Type B pancreatic cell (in vitro differentiated cells): ENCODE data around the gene MAB21L4. TPM values are rescaled to one million over a fixed set of nuclear protein-coding genes. Genes with fewer than 3 reads are reported as not detected.

Experiments used
- DNase-seq: peaks from one replicate; pipeline ENCODE4 v3.0.0; 2021; ENCODE audit warnings: mixed read lengths; ENCODE audit not compliant: unreplicated experiment; ENCODE audit errors: extremely low spot score
- H3K27ac Mint-ChIP-seq: 2 replicates; pipeline ENCODE4 v1.8.0; 2021; ENCODE audit warnings: mild to moderate bottlenecking, mixed read lengths
- H3K27me3 Mint-ChIP-seq: 2 replicates; pipeline ENCODE4 v1.8.0; 2021; ENCODE audit warnings: mixed read lengths
- H3K36me3 Mint-ChIP-seq: 2 replicates; pipeline ENCODE4 v1.8.0; 2021; ENCODE audit warnings: mixed read lengths
- H3K4me1 Mint-ChIP-seq: one replicate; pipeline ENCODE4 v1.8.0; 2021; ENCODE audit warnings: mixed read lengths; ENCODE audit not compliant: unreplicated experiment
- H3K4me3 Mint-ChIP-seq: 2 replicates; pipeline ENCODE4 v1.8.0; 2021; ENCODE audit warnings: mild to moderate bottlenecking, mixed read lengths
- H3K9me3 Mint-ChIP-seq: 2 replicates; pipeline ENCODE4 v1.8.0; 2021; ENCODE audit warnings: mixed read lengths
- total RNA-seq: library from RNA; stranded (reverse); gene quantifications from 2 replicates; pipeline ENCODE4 v1.2.1, GENCODE V29; 2021; ENCODE audit warnings: low replicate concordance
- TF ChIP-seq, protein P1 (sequence below): fragments of 200-600 bp; sonication (generic); conservative IDR thresholded peaks from 2 replicates; pipeline ENCODE4 v1.5.0; 2021; ENCODE audit warnings: antibody characterized with exemption, mild to moderate bottlenecking

The MAB21L4 gene
- total RNA-seq, 1 donor from 2014 or later, result 62.0 TPM

DNA sequence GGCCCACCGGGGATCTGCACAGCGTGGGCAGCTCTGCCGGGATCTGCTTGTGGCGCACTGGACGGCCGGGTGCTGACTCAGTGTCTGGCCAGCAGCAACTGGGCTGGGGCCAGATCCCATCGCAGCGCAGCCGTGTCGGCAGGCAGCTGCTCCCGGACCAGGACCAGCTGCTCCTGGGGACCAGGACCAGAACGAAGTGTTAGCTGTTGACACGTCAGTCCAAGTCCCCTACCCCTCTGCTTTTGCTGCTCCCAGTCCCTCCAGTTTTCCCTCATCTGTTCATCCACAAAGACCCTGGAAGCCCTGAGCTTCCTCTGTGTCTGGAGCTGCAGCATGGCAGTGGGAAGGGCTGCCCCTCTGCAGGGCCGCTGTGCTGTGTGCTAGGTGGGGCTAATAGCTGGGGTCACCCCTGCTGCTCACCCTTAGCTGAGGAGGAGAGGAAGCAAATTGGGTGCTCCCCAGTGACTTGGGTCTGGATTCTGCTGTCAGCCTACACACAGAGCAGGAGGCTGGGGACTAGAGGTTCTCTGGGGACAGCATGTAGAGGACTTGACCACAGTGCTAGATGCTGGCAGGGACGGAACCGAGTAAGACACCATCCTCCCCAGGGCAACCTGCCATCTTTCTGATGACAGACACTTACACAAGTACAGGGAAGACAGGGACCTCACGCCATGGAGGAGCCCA is 59.0 kb downstream of the MAB21L4 start:
- TF ChIP-seq, protein P1, sequence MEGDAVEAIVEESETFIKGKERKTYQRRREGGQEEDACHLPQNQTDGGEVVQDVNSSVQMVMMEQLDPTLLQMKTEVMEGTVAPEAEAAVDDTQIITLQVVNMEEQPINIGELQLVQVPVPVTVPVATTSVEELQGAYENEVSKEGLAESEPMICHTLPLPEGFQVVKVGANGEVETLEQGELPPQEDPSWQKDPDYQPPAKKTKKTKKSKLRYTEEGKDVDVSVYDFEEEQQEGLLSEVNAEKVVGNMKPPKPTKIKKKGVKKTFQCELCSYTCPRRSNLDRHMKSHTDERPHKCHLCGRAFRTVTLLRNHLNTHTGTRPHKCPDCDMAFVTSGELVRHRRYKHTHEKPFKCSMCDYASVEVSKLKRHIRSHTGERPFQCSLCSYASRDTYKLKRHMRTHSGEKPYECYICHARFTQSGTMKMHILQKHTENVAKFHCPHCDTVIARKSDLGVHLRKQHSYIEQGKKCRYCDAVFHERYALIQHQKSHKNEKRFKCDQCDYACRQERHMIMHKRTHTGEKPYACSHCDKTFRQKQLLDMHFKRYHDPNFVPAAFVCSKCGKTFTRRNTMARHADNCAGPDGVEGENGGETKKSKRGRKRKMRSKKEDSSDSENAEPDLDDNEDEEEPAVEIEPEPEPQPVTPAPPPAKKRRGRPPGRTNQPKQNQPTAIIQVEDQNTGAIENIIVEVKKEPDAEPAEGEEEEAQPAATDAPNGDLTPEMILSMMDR, result no peak
- H3K36me3 Mint-ChIP-seq, result no peaks in the 10 kb centered on the region
- H3K9me3 Mint-ChIP-seq, result no peaks in the 10 kb centered on the region
- H3K4me1 Mint-ChIP-seq, result no peaks in the 10 kb centered on the region
- DNase-seq, result no peak
- H3K27me3 Mint-ChIP-seq, result peaks cover 23% of the 10 kb centered on the region
- no peak overlapping the region for H3K4me3 Mint-ChIP-seq
- H3K27ac Mint-ChIP-seq, result no peak overlapping the region

Other genes starting within 250 kb of the MAB21L4 start
- gene AQP12B, start 213.3 kb downstream of the MAB21L4 start, total RNA-seq, result 0.10 and 0.43 TPM in 2 replicates
- gene AQP12A, start 204.3 kb downstream of the MAB21L4 start, total RNA-seq, result 0.97 TPM in 1 of 2 replicates, not detected in the other
- 78.4 and 112 TPM in 2 replicates for gene KIF1A, start 75.9 kb downstream of the MAB21L4 start, total RNA-seq
- gene AGXT, start 27.3 kb downstream of the MAB21L4 start, total RNA-seq, result 0.51 and 1.00 TPM in 2 replicates
- gene CROCC2, start 10.2 kb upstream of the MAB21L4 start, total RNA-seq, result 0.68 and 0.98 TPM in 2 replicates
- gene SNED1, start 102.5 kb upstream of the MAB21L4 start, total RNA-seq, result 9.7 and 140 TPM in 2 replicates
- gene MTERF4, start 206.1 kb upstream of the MAB21L4 start, total RNA-seq, result 38.9 and 46.3 TPM in 2 replicates